Activated CD8-positive, alpha-beta memory T cell treated with anti-CD3 and anti-CD28 coated beads for 1 hour (primary cell): Measurements from ENCODE around the gene MCCD1.

Experiments used
- DNase-seq, 2 donors: peaks; one replicate each; pipeline ENCODE4 v3.0.0-alpha.2; 2020; ENCODE audit warnings: low read depth in 1 of 2; ENCODE audit errors: extremely low read depth in 1 of 2

The MCCD1 gene

GRCh38 chr6:31510007-31510406 lies 18.8 kb upstream of the MCCD1 start:
- DNase-seq: no peak

GRCh38 chr6:31513456-31514165 lies 15.2 kb upstream of the MCCD1 start:
- no peak for DNase-seq

- DNase-seq: no peak
Measured at GRCh38 chr6:31521835-31522234, 6.9 kb upstream of the MCCD1 start.

GRCh38 chr6:31525553-31525931 lies 3.2 kb upstream of the MCCD1 start:
- DNase-seq: no peak

GRCh38 chr6:31525932-31526591 lies 2.7 kb upstream of the MCCD1 start:
- DNase-seq: no peak

- no peak for DNase-seq
Measured at GRCh38 chr6:31528307-31528777, 420 bp upstream of the MCCD1 start.

- no peak for DNase-seq
Measured at GRCh38 chr6:31529329-31530150, 778 bp downstream of the MCCD1 start.

GRCh38 chr6:31530659-31531058 lies 1.9 kb downstream of the MCCD1 start:
- DNase-seq: no peak

- DNase-seq: no peak
Measured at GRCh38 chr6:31531162-31531561, 2.4 kb downstream of the MCCD1 start.

- no peak for DNase-seq
Measured at GRCh38 chr6:31531771-31532643, 3.2 kb downstream of the MCCD1 start.

- DNase-seq: no peak
Measured at GRCh38 chr6:31532644-31533454, 4.1 kb downstream of the MCCD1 start.

GRCh38 chr6:31533455-31533841 lies 4.7 kb downstream of the MCCD1 start:
- no peak for DNase-seq

GRCh38 chr6:31534011-31534410 lies 5.2 kb downstream of the MCCD1 start:
- no peak for DNase-seq

GRCh38 chr6:31534521-31535040 lies 5.8 kb downstream of the MCCD1 start:
- DNase-seq: no peak

GRCh38 chr6:31535538-31536324 lies 7.0 kb downstream of the MCCD1 start:
- no peak for DNase-seq

- no peak for DNase-seq
Measured at GRCh38 chr6:31538805-31539400, 10.1 kb downstream of the MCCD1 start.

- DNase-seq: no peak
Measured at GRCh38 chr6:31540640-31541039, 11.9 kb downstream of the MCCD1 start.

- peak in 1 of 2 donors; percentile 47 for DNase-seq
Measured at GRCh38 chr6:31541059-31541657, 12.4 kb downstream of the MCCD1 start.
